HG03521 (cell line): ENCODE data around the gene GGCT.
"Not testable (repeated sequence)": the region's sequence is repeated elsewhere in the genome, so short reads cannot be mapped to it uniquely, and the experiment has no call there.

Source experiments
- ATAC-seq: cut with Tn5 transposase; IDR thresholded peaks from one replicate; pipeline ENCODE4 v1.9.1; 2021; ENCODE audit warnings: mild to moderate bottlenecking, moderate library complexity; ENCODE audit not compliant: unreplicated experiment

Gene GGCT, protein sequence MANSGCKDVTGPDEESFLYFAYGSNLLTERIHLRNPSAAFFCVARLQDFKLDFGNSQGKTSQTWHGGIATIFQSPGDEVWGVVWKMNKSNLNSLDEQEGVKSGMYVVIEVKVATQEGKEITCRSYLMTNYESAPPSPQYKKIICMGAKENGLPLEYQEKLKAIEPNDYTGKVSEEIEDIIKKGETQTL

DNA sequence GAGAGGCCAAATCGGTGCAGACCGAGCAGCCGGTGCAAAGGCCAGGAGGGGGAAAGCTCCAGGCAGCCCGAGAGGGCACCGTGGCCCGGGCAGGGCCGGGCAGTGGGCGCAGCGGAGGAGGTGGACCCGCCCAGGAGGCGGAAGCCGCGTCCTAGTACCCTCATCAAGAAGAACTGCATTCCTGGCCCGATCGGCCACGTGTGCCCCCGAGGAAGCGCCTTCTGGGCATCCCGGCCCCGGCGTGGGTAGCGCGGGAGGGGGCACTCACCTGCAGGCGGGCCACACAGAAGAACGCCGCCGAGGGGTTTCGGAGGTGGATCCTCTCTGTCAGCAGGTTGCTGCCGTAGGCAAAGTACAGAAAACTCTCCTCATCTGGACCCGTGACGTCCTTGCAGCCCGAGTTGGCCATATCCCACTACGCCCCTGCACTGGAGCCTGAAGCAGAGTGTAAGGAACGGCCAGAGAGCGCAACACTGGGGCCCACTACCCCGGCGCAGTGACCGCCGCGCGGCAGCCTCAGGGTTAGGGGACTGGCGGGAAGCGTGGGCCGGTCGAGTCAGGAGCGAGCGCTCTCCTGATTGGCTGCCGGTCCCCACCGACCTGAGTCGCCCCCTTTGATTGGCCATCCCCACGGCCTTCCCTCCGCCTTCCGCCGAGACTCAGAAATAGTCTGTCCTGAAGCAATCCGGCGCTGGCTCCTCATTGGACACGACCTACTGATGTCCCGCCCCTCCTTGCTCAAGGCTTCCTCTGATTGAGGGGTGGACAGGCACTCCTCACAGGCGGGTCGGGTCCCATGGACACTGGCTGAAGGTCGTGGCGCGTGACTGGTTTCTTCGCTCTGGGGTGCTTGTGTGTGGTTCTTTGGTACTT is at the start of gene GGCT:
GGCT (minus strand) TSS at position 529 of the 873 bp plus-strand sequence; CDS start at position 409, 120 bp downstream.
- ATAC-seq = peak; percentile 99

DNA sequence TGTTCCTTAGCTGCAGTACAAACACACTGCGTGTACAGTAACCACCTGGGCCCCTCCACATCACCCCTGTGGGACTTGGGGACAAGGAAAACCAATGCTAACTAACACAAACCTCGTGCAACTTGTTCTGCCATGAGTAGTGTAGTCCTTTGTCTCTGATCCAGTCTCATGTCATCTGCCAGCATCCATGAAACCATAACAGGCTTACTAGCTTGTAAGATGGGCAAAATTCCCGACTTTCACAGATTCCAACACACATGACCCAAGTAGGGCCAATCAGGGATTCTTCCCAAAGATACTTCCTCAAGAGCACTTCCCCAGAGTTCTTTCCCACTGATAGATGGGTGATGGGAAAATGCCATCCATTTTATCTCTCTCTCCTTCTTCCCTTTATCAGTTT is 48.9 kb upstream of the GGCT start:
- no peak for ATAC-seq

DNA sequence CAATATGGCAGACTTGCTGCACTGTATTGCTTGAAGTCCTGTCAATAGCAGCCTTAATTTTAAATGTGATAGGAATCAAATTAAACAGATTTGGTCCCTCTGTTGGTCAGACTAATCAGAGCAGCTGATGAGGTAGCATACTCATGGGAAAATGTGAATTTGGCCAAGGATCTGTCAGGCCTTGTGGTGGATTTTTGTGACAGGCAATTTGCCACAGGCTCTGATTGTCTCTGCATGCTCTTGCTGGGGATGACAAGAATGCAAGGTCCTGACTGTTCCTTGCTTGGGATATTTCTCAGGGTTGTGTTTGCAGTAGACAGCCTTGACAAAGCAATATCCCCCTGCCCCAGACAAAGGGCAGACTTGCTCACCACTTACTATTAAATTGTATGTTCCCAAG is 48.5 kb upstream of the GGCT start:
- ATAC-seq = no peak

DNA sequence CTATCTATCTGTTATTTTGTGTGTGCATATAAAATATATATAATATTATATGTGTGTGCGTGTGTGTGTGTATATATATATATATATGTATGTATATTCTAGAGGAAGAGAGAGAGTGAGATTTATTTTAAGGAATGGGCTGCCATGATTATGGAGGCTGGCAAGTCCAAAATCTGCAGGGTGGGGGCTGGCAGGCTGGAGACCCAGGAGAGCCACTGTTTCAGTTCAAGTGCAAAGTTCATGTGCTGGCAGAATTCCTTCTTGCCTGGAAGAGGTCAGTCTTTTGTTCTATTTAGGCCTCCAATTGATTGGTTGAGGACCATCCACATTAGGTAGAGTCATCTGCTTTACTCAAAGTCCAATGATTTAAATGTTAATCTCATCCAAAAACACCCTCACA is 47.7 kb upstream of the GGCT start:
- no peak for ATAC-seq

DNA sequence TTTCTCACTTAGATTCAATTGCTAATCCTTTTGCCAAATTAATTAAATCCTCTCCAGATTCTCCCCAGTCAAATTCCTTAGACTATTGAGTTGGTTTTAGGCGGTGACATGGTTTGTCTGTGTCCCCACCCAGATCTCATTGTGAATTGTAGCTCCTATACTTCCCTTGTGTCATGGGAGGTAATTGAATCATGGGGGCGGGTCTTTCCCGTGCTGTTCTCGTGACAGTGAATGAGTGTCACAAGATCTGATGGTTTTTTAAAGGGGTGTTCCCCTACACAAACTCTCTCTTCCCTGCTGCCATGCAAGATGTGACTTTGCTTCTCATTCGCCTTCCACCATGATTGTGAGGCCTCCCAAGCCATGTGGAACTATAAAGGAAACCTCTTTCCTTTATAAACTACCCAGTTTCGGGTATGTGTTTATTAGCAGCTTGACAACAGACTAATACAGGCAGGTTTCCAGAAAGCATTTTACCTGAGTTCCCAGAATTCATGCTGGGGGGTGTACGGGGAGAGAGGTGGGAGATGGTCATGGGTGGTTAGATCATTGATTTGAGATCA is 45.4 kb upstream of the GGCT start:
- no peak for ATAC-seq

DNA sequence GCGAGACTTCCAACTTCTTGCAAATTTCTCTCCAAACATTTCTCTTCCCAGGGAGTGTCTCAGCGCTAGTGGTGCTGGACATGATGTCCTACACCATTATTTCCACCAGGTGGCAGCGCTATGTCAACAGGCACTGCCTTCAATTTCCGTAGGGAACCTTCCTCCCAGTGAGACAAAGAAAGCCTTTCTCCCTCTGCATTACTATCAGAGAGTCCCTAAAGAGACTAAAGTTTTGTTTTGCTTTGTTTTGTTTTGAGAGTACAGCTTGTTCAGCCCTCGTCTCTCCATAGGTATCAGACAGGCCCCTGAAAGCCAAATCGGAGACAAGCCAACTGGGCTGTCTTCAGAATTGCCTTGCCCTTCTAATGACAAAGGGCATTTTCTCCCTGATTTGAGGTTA is 44.2 kb upstream of the GGCT start:
- no peak for ATAC-seq

DNA sequence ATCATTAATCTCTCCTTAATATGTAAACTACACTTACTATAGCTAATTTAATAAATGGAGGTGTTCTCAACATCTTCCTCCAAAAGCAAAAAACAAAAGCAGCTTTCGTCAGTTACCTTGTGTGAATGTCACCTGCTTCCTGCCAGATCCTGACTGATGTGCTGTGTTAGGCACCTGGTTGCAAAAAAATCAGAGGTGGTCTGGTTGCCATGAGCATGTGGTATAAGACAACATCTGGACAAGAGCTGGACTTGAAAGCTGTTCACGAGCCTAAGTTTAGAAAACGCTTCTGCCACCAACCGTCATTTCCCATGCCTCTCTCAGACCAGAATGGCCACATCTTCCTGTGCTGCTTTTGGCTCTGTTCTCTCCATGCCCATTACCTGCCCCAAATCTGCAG is 42.0 kb upstream of the GGCT start:
- no peak for ATAC-seq

DNA sequence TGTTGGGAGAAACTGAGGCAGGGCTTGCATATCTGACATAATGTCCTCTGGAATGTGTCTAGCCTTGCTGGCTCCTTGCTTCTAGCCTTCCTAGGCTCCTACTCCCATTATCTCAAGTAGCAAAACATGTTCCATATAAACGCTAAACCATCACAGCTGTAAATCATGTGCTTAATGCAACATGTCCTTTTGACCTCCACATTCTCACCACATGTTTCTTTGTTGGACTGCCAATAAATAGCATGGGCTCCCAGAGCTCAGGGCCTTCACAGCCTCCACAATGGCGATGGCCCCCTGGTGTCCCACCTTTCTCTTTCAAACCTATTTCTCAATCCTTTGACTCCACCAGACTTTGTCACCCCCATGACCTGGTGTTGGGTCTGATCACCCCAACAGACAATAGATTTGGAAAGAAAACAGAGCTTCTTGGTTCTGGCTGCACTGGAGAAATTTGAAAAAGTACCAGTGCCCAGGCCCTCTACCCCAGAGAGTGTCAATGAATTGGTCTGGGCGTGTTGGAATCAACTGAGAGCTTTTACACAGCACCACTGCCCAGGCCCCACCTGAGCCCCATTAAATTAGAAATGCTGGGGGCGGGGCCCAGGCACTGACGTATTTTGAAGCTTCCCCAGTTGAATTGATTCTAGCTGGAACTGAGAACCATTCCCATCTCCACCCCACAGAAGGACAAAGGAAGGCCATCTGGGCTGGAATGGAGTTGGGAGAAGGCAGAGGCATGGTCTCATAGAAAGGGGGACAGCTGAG is 41.3 kb upstream of the GGCT start:
- no peak for ATAC-seq

DNA sequence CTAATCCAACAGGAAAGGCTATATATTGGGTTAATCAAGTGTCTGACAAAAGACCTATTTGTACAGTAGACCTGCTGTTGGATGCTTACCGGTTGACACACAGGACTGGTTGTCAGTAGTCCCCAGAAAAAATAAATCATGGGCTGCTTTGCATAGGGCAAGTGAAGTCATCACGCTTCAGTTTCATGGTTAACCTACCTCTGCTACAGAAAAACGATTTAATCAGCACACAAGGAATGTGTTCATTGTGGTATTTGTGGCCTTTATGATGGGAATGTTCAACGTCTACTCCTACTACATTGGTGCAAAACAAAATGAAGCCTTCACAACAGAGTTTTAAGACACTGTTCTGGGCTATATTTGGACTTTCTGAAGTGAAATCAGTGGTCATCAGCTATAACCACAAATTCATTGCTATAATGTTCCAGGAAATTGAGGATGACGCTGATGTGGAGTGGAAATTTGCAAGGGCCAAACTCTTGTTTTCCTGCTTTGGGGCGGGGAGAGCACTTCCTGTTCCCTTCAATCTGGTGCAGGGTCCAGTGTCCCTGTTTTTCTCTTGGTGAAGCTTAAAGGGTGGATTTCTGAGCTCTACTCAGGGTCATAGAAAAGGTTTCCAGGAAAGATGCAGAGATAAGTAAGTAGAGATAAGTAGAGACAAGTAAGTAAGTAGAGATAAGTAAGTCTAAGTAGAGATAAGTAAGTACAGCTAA is 39.3 kb upstream of the GGCT start:
- no peak for ATAC-seq

DNA sequence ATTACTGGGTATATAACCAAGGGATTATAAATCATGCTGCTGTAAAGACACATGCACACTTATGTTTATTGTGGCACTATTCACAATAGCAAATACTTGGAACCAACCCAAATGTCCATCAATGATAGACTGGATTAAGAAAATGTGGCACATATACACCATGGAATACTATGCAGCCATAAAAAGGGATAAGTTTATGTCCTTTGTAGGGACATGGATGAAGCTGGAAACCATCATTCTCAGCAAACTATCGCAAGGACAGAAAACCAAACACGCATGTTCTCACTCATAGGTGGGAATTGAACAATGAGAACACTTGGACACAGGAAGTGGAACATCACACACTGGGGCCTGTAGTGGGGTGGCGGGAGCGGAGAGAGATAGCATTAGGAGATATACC is 38.5 kb upstream of the GGCT start:
- ATAC-seq = not testable (repeated sequence)

DNA sequence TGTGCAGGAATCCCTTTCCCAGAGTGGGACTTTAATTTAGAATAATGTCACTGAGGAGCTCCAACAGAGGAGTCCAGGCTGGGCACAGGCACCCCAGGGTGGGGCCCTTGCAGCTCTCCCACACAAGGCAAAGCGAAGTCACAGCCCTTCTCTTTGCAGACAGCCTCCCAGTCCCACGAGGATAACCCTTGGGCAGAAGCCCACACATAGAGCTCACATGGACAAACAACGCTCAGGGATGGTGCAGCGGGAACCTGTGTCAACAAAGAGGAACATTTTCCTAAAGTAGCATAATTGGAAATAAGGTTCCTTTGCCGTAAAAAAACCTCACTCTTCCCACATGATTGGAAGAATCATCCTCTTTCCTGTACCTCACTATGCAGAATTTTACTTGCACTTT is 29.3 kb upstream of the GGCT start:
- no peak for ATAC-seq

DNA sequence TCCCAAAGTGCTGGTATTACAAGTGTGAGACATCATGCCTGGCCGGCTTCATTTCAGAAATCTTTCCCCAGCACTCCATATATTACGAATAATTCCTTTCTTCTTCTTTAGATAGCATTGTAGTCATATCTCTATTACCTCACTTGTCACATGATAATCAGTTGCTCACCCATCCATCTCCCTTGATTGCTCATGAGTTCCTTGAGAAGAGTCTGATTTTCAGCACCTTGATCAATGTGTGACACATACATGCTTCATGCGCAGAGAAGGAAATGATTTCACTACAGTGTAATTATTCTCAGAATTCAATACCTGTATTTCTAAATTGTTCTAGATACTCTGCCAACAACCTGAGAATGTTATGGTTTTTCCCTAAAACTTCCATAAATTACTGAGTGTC is 26.7 kb upstream of the GGCT start:
- no peak for ATAC-seq

DNA sequence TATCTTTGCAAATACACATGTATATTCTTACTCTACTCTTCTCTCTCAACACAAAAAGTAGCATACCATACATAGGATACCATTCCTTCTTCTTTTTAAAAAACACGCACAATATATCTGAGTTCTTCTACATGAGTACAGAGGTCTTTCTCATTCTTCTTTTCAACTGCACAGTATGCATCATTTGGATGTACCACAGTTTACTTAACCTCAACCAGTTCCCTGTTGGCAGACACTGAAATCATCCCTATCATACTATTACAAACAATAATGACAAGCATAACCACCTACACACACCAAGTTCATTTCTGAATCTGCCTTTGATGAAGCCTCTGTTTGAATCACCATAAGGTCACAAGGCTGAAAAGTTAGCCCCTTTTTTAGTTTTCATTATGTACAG is 25.7 kb upstream of the GGCT start:
- no peak for ATAC-seq

DNA sequence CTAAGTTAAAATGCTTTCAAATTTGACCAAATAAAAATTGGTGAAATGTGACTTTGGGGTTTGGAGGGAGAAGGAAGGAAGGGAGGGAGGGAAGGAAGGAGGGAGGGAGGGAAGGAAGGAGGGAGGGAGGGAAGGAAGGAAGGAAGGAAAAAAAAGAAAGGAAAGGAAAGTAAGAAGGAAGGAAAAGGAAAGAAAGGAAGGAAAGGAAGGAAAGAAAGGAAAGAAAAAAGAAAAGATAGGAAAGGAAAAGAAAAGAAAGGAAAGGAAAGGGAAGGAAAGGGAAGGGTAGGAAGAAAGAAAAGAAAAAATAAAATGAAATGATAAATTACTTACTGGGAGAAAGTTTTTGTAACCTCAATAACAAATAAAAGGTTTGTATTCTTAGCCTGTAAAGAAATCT is 24.1 kb upstream of the GGCT start:
- ATAC-seq = no peak

DNA sequence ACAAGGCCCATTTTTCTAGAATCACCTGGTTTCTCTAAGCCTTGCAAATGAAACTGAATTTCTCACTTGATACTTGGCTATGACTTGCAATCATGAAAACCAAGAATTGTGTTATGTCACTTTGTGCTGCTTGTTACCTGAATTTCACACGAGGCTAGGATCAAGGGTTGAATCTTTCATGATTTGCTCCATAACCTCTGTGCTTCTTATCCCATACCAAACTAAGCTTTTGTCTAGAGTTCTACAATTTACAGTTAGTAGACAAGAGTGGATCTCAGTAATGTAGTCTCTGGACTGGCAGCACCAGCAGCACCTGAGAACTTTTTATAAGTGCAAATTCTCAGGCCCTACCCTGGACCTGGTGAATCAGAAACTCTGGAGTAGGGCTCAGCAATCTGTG is 22.7 kb upstream of the GGCT start:
- ATAC-seq = not testable (repeated sequence)

DNA sequence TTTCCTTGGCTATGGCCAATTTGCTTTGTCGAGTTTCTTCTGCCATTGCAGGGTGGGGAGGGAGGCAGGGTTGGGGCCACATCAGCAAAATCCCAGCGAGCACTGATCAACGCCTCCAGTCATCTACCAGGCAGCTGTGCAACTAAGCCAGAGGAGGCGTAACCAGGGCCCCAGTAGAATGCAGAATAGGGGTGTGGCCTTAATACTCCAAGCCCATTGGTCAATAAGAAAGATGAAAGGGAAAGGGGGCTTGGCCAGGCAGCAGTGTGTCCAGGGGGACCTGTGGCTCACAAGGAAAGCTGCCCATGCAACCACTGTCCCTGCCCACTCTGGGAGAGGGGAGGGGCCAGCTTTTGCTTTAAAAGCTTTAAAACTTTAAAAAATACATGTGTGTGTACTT is 21.5 kb upstream of the GGCT start:
- ATAC-seq = no peak

DNA sequence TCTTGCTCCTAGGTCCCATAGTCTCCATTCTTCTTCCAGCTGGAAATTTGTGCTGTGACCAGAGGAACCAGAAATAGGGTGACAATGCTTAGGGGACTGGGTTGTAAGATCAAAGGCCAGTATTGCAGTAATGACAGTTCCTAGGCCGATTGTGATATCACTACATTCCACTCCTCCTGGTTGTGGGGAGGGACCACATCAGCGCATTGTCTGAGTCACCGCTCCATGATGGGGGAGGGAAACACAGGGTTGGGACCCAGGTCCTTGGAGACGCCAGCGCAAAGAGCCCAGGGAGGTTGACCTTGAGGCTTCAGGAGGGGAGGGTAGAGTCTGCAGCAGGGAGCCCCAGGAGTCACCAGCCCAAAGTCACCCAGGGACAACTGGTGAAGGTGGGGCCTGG is 20.8 kb upstream of the GGCT start:
- no peak for ATAC-seq

DNA sequence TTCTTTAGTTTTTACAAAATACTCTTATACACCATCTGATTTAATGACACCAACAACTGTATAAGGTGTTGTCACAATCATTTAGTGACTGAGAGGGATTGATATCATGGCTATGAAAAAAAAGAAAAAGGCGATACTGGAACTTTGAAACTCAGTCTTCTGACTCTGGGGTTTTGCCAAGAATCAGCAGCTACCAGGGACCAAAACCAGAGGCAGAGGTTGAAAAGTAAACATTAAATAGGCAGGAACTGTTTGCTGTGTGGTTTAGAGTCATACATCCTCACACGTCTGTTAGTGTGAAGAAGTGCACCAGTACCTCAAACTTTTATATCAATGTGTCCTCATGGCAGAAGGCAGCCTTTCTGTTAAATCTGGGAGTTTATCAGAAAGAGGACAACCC is 19.9 kb upstream of the GGCT start:
- no peak for ATAC-seq

DNA sequence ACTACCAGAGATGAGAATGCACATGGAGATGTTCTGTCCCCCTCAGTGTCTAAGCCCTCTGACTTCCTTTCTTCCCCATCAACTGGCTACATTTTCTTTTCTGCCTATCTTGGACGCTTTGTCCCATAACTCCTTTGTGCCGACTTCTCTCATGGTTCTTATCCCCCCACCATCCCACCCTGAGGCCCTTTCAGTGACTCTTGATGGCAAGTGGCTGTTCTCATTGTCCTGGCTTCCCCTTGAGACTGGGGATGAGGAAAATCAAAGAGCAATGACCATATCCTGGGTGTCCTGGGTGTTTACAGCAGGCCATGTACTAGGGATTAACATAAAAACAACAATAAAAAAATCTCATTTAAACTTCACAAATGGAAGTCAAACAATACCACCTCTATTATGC is 18.8 kb upstream of the GGCT start:
- no peak for ATAC-seq

DNA sequence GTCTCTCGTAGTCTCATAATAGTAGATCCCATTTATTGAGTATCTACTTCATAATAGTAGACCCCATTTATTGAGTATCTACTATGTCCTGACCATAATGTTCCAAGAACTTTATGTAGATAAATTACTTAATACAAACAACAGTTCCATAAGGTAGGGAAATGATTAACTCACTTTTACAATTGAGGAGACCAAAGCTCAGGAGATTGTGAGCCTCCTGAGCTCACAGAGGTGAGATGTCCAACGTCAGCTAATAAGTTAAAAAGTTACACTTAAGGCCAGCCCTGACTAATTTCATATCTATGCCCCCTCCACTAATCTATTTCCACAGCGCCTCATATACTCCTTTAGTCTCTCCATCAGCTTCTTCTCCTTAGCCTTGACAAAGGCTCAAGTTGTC is 17.5 kb upstream of the GGCT start:
- no peak for ATAC-seq

DNA sequence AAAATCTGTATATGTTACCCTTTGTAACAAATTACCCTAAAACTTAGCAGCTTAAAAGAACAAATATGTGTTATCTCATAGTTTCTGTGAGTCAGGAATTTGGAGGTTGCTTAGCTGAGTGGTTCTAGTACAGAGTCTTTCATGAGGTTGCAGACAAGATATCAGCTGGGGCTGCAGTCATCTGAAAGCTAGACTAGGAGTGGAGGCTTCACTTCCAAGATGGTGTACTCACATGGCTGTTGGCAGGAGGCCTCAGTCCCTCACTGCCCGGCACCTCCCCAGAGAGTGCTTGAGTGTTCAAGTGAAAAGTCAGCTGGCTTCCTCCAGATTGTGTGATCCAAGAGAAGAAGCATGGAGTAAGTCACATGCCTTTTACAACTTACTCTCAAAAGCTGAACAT is 16.9 kb upstream of the GGCT start:
- ATAC-seq = no peak
